Lower leg skin (tissue), 3 donors: Measurements from ENCODE around the gene PDGFRA.

Experiments
- POLR2A ChIP-seq, 2 donors: fragments of 450-650 bp; IDR thresholded peaks; one replicate each; pipeline ENCODE4 v1.6.1; 2016 to 2017; ENCODE audit warnings: antibody characterized with exemption in 2 of 2, mild to moderate bottlenecking in 1 of 2, moderate library complexity in 1 of 2
- TF ChIP-seq, protein P1 (sequence below), 3 donors: fragments of 450-650 bp; IDR thresholded peaks; one replicate each; pipeline ENCODE4 v1.5.1; 2016; ENCODE audit warnings: antibody characterized with exemption in 3 of 3, mild to moderate bottlenecking in 3 of 3, moderate library complexity in 2 of 3

DNA sequence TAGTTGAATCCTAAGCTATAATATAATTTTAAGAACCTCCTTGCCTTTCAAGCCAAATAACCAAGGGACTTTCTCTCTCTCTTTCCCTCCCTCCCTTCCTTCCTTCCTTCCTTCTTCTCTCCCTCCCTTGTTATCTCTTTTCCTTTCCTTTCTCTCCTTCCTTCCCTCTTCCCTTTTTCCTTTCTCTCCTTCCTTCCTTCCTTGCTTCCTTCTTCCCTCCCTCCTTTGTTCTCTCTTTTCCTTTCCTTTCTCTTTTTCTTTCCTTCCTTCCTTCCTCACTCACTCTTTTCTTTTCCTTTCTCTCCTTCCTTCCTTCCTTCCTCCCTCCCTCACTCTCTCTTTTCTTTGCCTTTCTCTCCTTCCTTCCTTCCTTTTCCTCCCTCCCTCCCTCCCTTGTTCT, 42.4 kb downstream of the PDGFRA start:
- TF ChIP-seq, protein P1, sequence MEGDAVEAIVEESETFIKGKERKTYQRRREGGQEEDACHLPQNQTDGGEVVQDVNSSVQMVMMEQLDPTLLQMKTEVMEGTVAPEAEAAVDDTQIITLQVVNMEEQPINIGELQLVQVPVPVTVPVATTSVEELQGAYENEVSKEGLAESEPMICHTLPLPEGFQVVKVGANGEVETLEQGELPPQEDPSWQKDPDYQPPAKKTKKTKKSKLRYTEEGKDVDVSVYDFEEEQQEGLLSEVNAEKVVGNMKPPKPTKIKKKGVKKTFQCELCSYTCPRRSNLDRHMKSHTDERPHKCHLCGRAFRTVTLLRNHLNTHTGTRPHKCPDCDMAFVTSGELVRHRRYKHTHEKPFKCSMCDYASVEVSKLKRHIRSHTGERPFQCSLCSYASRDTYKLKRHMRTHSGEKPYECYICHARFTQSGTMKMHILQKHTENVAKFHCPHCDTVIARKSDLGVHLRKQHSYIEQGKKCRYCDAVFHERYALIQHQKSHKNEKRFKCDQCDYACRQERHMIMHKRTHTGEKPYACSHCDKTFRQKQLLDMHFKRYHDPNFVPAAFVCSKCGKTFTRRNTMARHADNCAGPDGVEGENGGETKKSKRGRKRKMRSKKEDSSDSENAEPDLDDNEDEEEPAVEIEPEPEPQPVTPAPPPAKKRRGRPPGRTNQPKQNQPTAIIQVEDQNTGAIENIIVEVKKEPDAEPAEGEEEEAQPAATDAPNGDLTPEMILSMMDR (IDR thresholded peaks at IDR 0.05): no peak
- no peak for TF ChIP-seq POLR2A (IDR thresholded peaks at IDR 0.05)
